GM18498 (cell line): ENCODE measurements around the gene ROPN1L.
"Not testable (repeated sequence)": the region's sequence is repeated elsewhere in the genome, so short reads cannot be mapped to it uniquely, and the experiment has no call there.

ENCODE experiments used
- ATAC-seq: cut with Tn5 transposase; IDR thresholded peaks from one replicate; pipeline ENCODE4 v1.9.1; 2021; ENCODE audit warnings: mild to moderate bottlenecking, moderate library complexity; ENCODE audit not compliant: unreplicated experiment

ROPN1L gene

GRCh38 chr5:10477943-10478342 is 36.3 kb downstream of the ROPN1L start:
- ATAC-seq, result no peak

GRCh38 chr5:10478436-10478835 is 36.8 kb downstream of the ROPN1L start:
- no peak for ATAC-seq

GRCh38 chr5:10479154-10479721 is 37.6 kb downstream of the ROPN1L start:
- ATAC-seq, result no peak

DNA sequence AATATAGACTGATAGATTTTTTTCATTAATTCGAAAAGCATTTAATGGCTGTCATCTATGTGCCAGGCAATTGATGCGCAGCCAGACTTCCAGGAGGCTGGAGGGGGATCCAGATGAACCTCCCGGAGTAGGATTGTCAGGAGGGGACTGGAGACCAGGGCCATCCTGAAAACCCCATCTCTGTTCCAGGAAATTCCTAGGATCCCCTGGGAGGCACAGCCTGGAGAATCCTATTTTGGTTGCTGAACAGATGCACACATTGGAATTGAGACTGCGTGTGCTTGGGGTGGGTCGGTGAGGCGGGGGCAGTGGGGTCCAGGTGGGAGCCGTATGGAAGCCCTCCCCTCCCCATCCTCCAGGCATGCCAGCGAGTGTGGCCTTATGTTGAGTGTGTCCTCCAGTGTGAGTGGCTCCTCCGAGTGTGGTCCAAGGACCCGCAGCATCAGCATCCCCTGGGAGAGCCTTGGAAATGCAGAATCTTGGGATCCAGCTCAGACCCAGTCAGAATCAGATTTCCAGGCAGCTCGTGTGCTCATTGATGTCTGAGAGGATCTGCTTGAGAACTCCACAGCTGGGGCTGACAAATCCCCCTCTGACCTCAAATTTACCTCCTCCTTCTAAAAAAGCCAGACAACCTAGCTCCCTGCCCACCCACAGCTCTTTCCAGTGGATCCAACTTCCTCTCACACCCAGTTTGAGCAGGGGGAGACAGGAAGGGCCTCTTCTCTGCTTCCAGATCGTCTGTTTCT is 38.7 kb downstream of the ROPN1L start:
- no peak for ATAC-seq

GRCh38 chr5:10481241-10481935 is 39.7 kb downstream of the ROPN1L start:
- no peak for ATAC-seq

DNA sequence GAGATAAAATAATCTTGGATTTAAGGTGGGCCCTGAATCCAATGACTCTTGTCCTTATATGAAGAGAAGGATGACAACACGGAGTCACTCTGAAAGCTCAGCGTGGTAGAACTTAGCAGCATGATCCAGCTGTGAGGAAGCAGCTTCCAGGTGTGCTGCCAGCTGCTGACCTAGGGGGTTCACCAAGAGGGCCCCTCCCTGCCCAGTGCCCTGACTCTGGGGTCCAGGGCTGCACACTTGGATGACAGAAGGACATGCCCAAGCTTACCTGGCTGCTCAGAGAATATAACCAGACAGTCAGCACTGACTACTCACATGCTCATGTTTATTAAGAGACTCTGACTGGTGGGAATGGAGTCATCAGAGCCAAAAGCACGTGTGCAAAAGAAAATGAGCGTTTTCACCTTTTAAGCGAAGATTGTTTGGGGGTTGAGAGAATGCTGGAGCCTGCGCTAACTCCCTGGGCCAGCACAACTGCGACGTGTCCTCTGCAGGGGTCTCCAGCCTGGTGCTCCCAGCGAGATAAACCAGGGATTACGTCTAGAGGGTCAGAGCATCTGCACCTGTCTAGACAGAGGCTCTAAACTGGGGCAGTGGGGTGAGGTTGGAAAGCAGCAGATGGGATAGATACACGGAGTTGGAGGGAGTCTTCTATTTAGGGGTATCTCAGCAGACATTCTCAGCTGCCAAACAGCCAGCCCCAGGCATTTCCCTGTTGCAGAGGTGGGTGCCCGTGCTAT is 41.3 kb downstream of the ROPN1L start:
- ATAC-seq, result no peak

GRCh38 chr5:10484774-10485141 is 43.1 kb downstream of the ROPN1L start:
- no peak for ATAC-seq

DNA sequence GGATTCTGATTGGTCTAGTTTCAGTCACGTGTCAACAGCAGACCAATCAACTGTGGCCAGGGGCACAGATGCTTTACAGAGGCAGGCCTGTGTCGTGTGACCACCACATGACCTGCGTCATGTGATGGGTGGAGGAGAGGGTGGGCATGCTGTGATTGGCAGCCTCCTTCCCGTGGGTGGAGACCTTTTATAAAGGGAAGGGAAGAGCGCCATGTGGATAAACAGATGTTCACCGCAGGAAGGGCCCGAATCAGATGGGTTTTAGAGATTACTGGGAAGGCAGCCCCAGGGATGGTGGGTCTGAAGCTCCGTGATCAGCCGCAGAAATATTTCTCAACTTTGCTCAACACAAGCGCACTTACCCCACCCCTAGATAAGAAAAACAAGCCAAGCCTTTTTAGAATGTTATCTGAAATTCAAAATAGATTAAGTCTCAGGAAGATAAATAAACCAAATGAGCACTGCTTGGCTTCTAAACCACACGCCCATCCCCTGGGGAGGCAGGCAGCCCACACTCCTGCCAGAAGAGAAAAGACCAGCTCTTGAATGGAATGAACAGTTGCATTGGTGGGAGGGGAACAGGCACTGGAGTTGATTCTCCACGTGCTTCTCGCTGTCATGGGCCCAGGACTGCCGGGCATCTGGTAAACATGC is 43.6 kb downstream of the ROPN1L start:
- no peak for ATAC-seq

- no peak for ATAC-seq
Observed at GRCh38 chr5:10485897-10486296, 44.2 kb downstream of the ROPN1L start.

DNA sequence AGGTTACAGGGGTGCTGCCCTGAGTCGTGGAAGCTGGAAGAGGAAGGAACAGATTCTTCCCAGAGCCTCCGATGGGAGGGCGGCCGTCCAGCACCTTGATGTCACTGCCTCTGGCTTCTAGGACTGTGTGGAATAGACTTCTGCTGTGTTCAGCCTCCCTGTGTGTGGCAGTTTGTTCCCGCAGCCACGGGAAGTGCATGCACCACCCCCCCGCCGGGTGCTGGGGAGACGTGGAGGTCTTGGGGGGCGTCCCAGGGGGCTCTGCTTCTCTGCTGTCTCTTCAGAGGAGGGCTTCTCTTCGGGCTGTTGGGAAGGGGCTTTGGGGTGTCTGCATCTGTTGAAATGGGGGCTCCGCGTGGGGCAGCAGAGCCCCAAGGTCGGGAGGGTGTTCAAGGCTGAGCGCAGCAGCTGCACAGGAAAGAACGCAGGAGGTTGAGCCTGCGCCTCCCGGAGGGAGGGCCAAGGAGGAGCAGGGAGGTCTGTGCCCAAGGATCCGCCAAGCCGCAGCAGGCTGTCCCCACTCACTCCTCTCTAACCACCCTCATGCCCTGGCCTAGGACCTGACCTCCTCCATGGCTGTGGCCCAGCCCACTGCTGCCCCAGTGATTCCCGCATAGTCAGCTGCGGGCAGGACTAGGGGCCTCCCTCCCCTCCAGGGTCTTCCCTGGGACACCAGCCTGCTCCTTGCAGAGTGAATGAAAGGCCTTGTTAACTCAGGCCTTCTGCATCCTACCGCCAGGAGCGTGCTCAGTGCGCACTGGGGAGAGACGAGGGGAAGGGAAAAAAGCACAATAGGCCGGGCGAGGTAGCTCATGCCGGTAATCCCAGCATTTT is 45.0 kb downstream of the ROPN1L start:
- ATAC-seq, result no peak

DNA sequence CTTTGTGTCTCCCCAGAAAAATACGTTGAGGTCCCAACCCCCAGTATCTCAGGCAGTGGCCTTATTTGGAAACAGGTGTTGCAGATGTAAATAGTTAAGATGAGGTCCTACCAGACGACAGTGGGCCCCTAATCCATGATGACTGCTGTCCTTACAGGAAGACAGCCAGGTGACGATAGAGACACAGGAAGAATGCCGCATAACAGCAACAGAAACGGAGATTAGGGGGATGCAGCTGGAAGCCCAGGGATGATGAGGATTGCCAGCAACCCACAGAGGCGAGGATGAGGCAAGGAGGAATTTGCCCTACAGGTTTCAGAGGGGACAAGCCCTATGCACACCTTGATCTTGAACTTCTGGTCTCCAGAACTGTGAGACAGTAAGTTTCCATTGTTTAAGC is 46.5 kb downstream of the ROPN1L start:
- no peak for ATAC-seq

- ATAC-seq, result peak; percentile 88
Observed at GRCh38 chr5:10489810-10490426, 48.2 kb downstream of the ROPN1L start.

DNA sequence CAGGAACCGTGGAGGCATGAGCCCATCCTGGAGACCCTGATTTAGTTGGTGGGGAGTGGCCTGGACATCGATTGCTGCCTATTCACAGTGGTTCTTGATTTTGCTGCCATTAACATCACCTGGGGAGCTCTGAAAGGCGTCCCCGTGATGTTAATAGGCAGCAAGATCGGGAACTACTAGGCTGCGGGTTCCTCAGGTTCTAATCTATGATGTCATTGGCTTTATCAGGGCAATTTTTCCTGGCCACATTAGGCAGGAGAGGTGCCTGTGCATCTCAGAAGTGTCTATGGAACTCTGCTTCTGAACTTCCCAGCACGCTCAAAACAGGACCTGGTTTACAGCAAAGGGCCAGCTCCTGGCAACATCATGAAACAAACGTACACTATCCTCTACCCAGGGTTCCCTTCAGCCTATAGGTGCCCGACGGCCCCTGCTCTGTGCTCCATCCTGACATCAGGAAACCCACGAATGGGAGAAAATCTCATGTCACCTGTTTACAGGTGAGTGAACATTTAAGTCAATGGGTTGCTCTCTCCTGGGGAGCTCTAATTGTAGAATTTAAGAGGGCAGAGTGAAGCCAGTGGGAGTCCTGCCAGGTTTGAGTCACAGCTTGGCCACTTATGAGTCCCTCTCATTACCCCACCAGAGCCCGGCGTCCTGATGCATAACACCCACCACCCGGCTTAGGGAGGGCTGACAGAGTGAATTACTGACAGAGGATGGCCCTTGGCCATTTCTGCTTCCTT is 49.4 kb downstream of the ROPN1L start:
- no peak for ATAC-seq

GRCh38 chr5:10491673-10492026 is 50.0 kb downstream of the ROPN1L start:
- ATAC-seq, result no peak

GRCh38 chr5:10493884-10494283 is 52.2 kb downstream of the ROPN1L start:
- no peak for ATAC-seq

DNA sequence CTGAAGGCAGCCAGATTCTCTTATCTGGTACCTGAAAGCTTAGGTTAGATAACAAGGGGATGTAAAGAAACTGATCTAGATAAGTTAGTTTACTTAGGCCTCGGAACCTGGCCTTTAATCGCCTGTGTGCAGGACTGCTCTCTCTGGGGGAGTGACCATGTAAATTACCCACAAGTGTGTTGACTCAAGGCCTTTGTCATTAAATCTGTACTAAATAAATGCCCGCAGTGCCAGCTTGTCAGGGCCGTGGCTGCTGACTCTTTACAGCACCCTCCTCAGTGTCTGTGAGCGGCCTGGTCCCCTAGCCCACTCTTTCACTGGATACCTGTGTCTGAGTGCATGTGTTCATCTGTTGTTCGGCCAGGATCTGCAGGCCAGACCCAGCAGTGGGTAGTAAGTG is 52.8 kb downstream of the ROPN1L start:
- ATAC-seq, result not testable (repeated sequence)

DNA sequence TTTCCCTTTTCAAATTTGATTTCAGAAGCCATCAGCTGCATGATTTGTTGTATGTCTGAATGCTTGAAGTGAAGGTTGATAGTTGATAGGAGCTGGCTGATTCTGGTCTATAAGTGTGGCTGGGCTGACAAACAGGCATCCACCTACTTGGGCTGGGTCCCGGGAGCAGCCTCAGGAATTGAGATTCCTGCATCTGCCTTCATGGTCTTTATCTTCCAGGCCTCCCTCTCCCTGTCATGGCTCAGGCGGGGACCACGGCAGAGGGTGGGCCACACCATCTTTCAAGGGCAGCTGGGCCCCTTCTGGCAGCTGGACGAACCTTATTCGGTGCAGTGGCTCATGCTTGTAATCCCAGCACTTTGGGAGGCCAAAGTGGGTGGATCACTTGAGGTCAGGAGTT is 55.9 kb downstream of the ROPN1L start:
- no peak for ATAC-seq

DNA sequence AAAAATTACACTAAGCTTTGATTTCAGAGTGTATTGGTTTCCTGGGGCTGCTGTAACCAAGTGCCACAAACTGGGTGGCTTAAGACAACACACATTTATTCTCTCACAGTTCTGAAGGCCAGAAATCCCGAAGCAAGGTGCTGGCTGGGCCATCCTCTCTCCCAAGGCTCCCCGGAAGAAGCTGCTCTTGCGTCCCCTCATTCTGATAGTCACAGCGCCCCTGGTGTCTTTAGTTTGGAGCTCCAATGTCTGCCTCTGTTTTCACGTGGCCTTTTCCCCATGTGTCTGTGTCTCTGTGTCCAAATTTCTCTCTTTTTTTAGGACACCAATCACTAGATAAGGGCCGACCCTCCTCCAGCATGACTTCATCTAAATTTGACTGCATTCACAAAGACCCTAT is 56.7 kb downstream of the ROPN1L start:
- no peak for ATAC-seq

DNA sequence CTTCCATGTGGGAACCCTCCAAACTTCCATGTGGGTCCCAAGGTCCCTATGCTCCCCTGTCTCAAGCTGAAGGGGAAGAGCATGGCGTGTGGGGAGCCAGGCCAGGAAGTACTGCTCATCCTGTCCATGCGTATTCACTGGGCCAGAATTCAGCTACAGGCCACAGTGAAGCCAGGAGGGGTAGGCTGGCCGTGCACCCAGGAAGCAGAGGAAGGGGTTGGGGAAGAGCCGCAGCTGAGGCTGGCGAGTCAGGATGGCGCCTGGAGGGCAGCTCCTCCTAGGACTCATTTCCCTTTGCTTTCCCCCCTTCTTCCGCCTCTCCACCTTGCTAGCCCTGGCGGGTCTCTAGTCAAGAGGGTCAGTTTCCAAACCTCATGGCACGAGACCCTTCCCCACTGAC is 57.4 kb downstream of the ROPN1L start:
- ATAC-seq, result no peak
